Right lobe of liver (tissue), 4 donors: Measurements from ENCODE around the gene INSRR.

Source experiments
- CTCF ChIP-seq, 4 donors: fragments of 200-600 bp in 3 of 4; fragments of 450-650 bp in 1 of 4; IDR thresholded peaks; one replicate each; pipeline versions ENCODE4 v1.5.1 to v1.8.0; 2016 to 2022; ENCODE audit warnings: antibody characterized with exemption in 4 of 4, mild to moderate bottlenecking in 2 of 4
- POLR2A ChIP-seq: fragments of 450-650 bp; IDR thresholded peaks from one replicate; pipeline ENCODE4 v1.6.1; 2017; ENCODE audit warnings: antibody characterized with exemption, mild to moderate bottlenecking
- donor health status: DM: no; HTN: no; CAD: no.
- donor health status: DM: no; HTN: no; CAD: no.
- donor health status: DM: no; HTN: yes; CAD: no.

- TF ChIP-seq POLR2A: no peak
- TF ChIP-seq CTCF (IDR thresholded peaks at IDR 0.05): no peak
Measured at GRCh38 chr1:156836892-156837291, 22.0 kb downstream of the INSRR start.
